Kidney tubule cell (primary cell): Measurements from ENCODE around the gene CRYBA2.

Experiments used
- DNase-seq: peaks from one replicate; pipeline ENCODE4 v3.0.0-alpha.2; 2018; ENCODE audit warnings: low spot score

CRYBA2 gene

DNA sequence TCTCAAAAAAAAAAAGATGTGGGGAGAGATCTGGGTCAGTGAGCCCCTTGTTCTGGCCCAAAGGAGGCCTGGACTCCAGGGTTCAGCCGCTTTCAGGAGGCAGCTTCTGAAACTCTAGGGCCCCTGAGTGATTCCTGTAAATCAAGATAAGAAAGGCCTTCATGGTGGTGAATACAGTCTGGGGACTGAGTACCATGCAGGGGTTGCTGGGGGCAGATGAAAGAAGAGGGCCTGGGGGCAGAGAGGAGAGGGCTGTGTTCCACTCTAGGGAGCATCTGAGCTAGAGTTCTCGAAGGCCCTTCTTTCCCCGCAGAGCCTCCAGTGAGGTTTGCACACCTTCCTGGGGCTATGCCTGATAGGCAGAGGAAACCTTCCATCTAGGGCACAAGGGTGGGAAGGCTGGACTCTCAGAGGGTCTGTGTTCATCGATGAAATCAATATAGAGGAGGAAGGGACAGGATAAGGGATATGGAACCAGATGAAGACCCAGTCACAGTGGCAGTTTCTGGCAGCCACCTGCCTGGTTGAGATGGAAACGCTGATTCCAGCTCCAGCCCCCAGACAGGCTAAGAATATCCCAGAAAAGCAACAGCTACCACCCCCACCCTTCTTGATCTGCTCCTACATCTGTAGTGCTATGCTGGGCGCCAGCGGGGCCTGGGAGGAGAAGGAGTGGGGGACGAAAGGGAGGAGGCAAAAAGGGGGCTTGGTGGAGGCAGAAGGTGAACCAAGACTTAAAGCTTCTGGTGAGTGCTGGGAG lies 38.5 kb downstream of the CRYBA2 start:
- no peak for DNase-seq

DNA sequence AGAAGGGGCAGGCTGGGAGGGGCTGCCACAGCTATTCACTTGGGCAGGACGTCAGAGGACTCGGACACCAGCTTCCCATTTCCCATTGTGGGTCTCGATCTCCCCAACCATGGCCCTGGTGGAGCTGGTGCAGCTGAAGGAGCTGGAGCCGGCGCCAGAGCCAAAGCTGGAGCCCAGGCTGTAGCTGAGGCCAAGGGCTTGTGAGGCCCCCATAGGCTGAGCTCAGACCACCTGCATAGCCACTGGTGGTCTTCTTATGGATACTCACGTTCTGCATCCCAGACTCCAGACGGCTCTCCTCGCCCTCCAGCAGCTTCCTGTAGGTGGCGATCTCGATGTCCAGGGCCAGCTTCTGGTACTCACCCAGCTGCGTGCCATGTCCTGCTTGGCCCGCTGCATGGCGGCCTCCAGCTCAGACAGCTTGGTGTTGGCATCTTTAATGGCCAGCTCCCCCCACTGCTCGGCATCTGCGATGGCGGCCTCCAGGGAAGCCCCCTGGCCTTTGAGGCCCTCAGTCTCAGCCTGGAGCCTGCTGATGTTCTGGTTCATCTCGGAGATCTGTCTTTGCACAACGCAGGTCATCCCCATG lies 39.8 kb downstream of the CRYBA2 start:
- DNase-seq = no peak

DNA sequence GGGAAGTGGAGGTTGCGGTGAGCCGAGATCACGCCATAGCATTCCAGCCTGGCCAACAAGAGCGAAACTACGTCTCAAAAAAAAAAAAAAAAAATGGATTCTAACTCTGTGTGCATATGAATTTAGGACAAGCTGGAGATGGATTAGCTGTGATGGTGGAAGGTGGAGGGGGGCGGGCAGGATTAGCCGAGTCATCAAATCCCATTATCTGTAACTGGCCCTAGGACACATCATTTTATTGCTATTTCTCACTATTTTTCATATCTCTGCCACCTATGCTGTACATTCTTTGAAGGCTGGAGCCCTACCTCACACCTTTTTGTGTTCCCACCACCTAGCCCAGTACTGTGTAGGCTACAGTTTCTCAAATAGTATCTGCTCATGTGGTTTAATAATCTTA lies 41.1 kb downstream of the CRYBA2 start:
- no peak for DNase-seq

DNA sequence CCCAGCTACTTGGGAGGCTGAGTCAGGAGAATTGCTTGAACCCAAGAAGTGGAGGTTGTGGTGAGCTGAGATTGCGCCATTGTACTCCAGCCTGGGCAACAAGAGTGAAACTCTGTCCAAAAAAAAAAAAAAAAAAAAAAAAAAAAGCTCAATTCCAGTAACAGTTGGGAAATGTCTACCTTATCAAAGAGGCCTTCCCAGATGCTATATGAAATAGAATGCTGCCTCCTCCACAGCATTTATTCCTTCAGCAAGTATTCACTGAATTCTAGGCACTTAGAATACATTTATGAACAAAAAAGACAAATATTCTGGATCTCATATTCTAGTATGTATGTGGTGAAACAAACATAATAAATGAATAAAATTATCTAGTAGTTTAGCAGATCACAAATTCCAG lies 46.6 kb downstream of the CRYBA2 start:
- DNase-seq = no peak

DNA sequence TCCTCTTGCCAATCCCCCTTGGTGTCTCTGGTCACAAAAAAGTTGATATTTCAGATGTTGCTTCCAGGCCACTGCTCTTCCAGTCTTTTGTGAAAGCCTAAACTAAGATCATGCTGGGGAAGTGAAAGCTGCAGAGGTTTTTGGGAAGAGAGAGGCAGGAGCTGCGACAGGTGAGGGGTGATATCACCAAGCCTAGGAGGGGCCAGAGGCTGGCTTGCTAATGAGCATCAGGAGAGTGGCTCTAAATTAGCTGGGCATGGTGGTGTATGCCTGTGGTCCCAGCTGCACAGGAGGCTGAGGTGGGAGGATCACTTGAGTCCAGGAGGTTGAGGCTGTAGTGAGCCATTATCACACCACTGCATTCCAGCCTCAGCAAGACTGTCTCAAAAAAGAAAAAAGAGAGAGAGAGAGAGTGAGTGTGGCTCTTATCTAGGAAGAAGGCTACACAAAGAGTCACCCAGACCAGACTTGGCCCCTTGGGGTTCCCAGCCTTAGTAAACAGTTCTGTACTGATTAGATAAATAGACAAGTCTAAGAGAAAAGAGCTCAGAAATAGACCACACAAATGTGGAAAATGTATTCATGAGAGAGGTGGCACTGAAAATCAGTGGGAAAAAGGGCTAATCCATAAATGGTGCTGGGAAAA lies 48.3 kb downstream of the CRYBA2 start:
- no peak for DNase-seq
